ENCODE measurements around the gene RTF2.

GRCh38 chr20:56511926-56512325 is 43.5 kb downstream of the RTF2 start:
- TF ChIP-seq CTCF (IDR thresholded peaks at IDR 0.05) (no peak), EZH2phosphoT487 (IDR thresholded peaks at IDR 0.05) (no peak), EZH2 (IDR thresholded peaks at IDR 0.05) (no peak)
